ENCODE results near the gene EHF.

DNA sequence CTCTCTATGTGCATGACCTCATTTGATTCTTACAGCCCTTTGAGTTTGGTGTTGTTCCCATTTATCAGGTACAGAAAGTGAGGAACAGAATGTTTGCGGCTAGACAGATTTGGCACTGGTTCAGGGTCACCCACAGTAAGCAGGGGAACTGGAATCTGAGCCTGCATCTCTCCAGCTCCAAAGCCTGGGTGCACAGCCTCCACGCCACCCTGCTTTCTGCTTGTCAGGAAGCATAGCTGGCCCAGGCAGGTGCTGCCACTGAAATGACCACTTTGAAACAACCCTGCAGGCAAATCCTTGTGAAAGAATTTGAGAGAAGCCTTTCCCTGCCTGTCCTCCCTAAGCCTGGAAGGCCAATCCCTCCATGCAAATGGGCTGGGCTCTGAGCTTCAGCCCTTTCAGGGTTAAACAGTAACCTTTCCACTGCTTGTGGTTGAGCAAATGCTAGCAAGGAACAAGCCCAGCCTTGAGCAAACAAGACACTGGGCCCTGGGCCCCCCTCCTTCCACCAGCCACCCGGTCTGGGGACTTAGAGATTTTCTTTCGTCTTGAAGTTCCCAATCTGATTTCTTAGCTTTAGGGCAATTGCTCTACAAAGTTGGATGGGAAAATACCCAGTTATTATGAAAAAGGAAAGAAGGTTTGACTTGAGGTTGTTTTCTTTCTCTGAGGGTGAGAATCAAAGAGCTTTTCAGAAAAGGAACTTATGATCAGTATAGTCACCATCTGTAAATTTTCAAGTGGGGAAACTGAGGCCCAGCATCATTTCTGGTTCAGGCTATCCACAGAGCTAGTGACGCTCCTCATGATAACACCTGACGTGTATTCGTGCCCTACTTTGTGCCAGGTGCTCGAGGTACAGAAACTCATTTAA lies 19.4 kb downstream of the EHF start:
- TF ChIP-seq, protein P1, sequence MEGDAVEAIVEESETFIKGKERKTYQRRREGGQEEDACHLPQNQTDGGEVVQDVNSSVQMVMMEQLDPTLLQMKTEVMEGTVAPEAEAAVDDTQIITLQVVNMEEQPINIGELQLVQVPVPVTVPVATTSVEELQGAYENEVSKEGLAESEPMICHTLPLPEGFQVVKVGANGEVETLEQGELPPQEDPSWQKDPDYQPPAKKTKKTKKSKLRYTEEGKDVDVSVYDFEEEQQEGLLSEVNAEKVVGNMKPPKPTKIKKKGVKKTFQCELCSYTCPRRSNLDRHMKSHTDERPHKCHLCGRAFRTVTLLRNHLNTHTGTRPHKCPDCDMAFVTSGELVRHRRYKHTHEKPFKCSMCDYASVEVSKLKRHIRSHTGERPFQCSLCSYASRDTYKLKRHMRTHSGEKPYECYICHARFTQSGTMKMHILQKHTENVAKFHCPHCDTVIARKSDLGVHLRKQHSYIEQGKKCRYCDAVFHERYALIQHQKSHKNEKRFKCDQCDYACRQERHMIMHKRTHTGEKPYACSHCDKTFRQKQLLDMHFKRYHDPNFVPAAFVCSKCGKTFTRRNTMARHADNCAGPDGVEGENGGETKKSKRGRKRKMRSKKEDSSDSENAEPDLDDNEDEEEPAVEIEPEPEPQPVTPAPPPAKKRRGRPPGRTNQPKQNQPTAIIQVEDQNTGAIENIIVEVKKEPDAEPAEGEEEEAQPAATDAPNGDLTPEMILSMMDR (IDR thresholded peaks at IDR 0.05), result no peak
- TF ChIP-seq POLR2A (IDR thresholded peaks at IDR 0.05), result no peak
